Lower leg skin (tissue), 3 donors: ENCODE measurements around the gene EMILIN3.

Experiments used
- CTCF ChIP-seq, 3 donors: fragments of 450-650 bp; IDR thresholded peaks; one replicate each; pipeline ENCODE4 v1.5.1; 2016; ENCODE audit warnings: antibody characterized with exemption in 3 of 3, mild to moderate bottlenecking in 3 of 3, moderate library complexity in 2 of 3
- POLR2A ChIP-seq, 2 donors: fragments of 450-650 bp; IDR thresholded peaks; one replicate each; pipeline ENCODE4 v1.6.1; 2016 to 2017; ENCODE audit warnings: antibody characterized with exemption in 2 of 2, mild to moderate bottlenecking in 1 of 2, moderate library complexity in 1 of 2

DNA sequence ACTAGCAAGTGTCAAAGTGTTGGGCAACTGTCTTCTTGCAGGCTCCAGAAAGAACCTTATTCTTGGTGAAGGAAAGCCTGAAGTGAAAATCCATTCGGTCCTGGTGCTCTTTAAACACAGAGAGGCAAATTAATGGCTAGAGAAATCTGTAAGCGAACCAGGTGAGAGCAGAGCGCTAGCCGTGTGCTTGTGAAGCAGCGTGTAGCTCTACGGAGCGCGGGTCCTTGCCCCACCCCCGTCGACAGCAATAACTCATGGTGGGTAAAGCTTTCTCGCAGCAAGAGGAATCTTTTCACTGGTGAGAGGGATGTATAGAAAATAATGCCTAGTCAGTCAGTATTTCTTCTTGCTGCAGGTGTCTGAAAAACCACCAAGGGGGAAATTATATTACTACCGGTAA is 37.0 kb upstream of the EMILIN3 start:
- TF ChIP-seq CTCF (IDR thresholded peaks at IDR 0.05) (no peak), POLR2A (IDR thresholded peaks at IDR 0.05) (no peak)
